DOHH2 (cell line): ENCODE measurements around the gene DGKZ.

ENCODE experiments used
- H3F3A ChIP-seq: fragments of 200-600 bp; sonication (generic), shearing (Covaris generic); 2 replicates; pipeline ENCODE4 v1.6.0; 2016; ENCODE audit warnings: antibody characterized with exemption, mild to moderate bottlenecking; ENCODE audit not compliant: control insufficient read depth, insufficient read depth
- H3K27ac ChIP-seq: fragments of 200-600 bp; sonication (generic); 2 replicates; pipeline ENCODE4 v1.5.1; 2014; ENCODE audit warnings: low read depth, mild to moderate bottlenecking, low read length, moderate library complexity
- H3K27me3 ChIP-seq: fragments of 200-600 bp; sonication (generic); 2 replicates; pipeline ENCODE4 v1.6.1; 2014; ENCODE audit warnings: mild to moderate bottlenecking, low read length, mixed read lengths; ENCODE audit not compliant: control insufficient read depth
- H3K36me3 ChIP-seq: fragments of 200-600 bp; sonication (generic); 2 replicates; pipeline ENCODE4 v1.6.1; 2014; ENCODE audit warnings: mild to moderate bottlenecking, low read length, moderate library complexity, mixed read lengths; ENCODE audit not compliant: control insufficient read depth
- H3K4me1 ChIP-seq: fragments of 200-600 bp; sonication (generic); 2 replicates; pipeline ENCODE4 v1.6.1; 2014; ENCODE audit warnings: mild to moderate bottlenecking, low read length, mixed read lengths; ENCODE audit not compliant: control insufficient read depth
- H3K4me2 ChIP-seq: fragments of 200-600 bp; sonication (generic); 2 replicates; pipeline ENCODE4 v1.6.0; 2014; ENCODE audit warnings: mild to moderate bottlenecking, low read length, moderate library complexity
- H3K4me3 ChIP-seq: fragments of 200-600 bp; sonication (generic); 2 replicates; pipeline ENCODE4 v1.5.1; 2014; ENCODE audit warnings: mild to moderate bottlenecking, low read length, mixed read lengths
- H3K79me2 ChIP-seq: fragments of 200-600 bp; sonication (generic); 2 replicates; pipeline ENCODE4 v1.6.1; 2014; ENCODE audit warnings: mild to moderate bottlenecking, low read length, mixed read lengths; ENCODE audit not compliant: control insufficient read depth
- H3K9me2 ChIP-seq: fragments of 200-600 bp; sonication (generic); replicated peaks from 2 replicates; pipeline ENCODE4 v1.6.1; 2014; ENCODE audit warnings: mild to moderate bottlenecking, low read length, mixed read lengths; ENCODE audit not compliant: control insufficient read depth
- H3K9me3 ChIP-seq: fragments of 200-600 bp; sonication (generic); 2 replicates; pipeline ENCODE4 v1.6.1; 2014; ENCODE audit warnings: antibody characterized with exemption, low read length, mixed read lengths; ENCODE audit not compliant: control insufficient read depth, insufficient read depth
- H4K20me1 ChIP-seq: fragments of 200-600 bp; sonication (generic); 2 replicates; pipeline ENCODE4 v1.6.0; 2014; ENCODE audit warnings: low read depth, mild to moderate bottlenecking, antibody characterized with exemption, low read length, moderate library complexity; ENCODE audit not compliant: control insufficient read depth, insufficient read depth
- EZH2phosphoT487 ChIP-seq: fragments of 200-600 bp; sonication (generic); IDR thresholded peaks from 2 replicates; pipeline ENCODE4 v1.6.1; 2017; ENCODE audit warnings: borderline replicate concordance, mild to moderate bottlenecking, antibody characterized with exemption, low read length, moderate library complexity, mixed read lengths
- TF ChIP-seq, protein P1 (sequence below): fragments of 200-600 bp; sonication (generic); IDR thresholded peaks from one replicate; pipeline ENCODE4 v1.5.1; 2014; ENCODE audit warnings: antibody characterized with exemption, mild to moderate bottlenecking, low read depth, low read length; ENCODE audit not compliant: poor library complexity, severe bottlenecking

Gene DGKZ

GRCh38 chr11:46352063-46352841 lies 5.0 kb downstream of the DGKZ start:
- Histone ChIP-seq H3K27me3 (no peaks in the 10 kb centered on the region), H3K4me2 (no peak overlapping the region), H3K4me3 (no peak overlapping the region), H3F3A (no peaks in the 10 kb centered on the region), H3K9me2 (no peaks in the 10 kb centered on the region), H3K9me3 (no peaks in the 10 kb centered on the region), H3K27ac (no peak overlapping the region), H3K36me3 (no peaks in the 10 kb centered on the region; the same call in 1 of the 2 replicates), H3K79me2 (peaks cover 82% of the 10 kb centered on the region), H4K20me1 (peaks cover 11% of the 10 kb centered on the region), H3K4me1 (peaks cover 24% of the 10 kb centered on the region)
- no peak for TF ChIP-seq EZH2phosphoT487
- TF ChIP-seq, protein P1, sequence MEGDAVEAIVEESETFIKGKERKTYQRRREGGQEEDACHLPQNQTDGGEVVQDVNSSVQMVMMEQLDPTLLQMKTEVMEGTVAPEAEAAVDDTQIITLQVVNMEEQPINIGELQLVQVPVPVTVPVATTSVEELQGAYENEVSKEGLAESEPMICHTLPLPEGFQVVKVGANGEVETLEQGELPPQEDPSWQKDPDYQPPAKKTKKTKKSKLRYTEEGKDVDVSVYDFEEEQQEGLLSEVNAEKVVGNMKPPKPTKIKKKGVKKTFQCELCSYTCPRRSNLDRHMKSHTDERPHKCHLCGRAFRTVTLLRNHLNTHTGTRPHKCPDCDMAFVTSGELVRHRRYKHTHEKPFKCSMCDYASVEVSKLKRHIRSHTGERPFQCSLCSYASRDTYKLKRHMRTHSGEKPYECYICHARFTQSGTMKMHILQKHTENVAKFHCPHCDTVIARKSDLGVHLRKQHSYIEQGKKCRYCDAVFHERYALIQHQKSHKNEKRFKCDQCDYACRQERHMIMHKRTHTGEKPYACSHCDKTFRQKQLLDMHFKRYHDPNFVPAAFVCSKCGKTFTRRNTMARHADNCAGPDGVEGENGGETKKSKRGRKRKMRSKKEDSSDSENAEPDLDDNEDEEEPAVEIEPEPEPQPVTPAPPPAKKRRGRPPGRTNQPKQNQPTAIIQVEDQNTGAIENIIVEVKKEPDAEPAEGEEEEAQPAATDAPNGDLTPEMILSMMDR = peak; percentile 93

- TF ChIP-seq, protein P1 = no peak
- TF ChIP-seq EZH2phosphoT487 = no peak
- Histone ChIP-seq H3K27me3 (no peaks in the 10 kb centered on the region), H3K4me3 (no peak overlapping the region), H3K27ac (no peak overlapping the region), H3K79me2 (peaks cover 77% of the 10 kb centered on the region), H4K20me1 (peaks cover 7% of the 10 kb centered on the region), H3K36me3 (no peaks in the 10 kb centered on the region; the same call in 1 of the 2 replicates), H3F3A (no peaks in the 10 kb centered on the region), H3K4me2 (no peak overlapping the region), H3K9me2 (no peaks in the 10 kb centered on the region), H3K9me3 (no peaks in the 10 kb centered on the region), H3K4me1 (peaks cover 17% of the 10 kb centered on the region)
Observed at GRCh38 chr11:46353698-46354097, 6.4 kb downstream of the DGKZ start.

DNA sequence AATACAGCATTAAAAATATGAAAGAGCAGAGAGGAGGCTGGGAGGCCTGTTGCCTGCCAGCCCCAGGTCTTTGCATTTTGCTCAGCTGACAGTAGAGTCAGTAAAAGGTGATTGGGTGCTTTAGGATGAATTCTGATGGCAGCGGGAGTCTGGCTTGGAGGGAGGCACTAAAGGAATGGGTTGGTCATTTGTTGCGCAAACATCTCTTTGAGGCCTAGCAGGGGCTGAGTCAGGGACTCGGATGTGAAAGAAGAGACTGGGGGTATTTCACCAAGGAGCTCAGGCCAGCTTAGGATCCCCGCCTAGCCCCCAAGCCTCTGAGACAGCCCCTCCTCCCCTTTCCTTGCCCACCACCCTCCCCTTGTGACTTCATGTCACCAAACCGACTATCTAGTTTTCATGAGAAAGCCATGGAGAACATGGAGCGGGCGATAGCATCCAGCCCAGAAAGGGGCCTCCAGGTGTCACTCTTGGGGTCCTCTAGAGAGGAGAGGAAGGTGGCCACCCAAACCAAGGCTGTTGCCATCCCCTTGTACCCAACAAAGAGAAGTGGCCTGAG lies 9.7 kb downstream of the DGKZ start:
- no peak overlapping the region for H3K4me2 ChIP-seq

More for the DNA sequence above, 9.7 kb downstream of the DGKZ start:
- Histone ChIP-seq H3K27ac (no peak overlapping the region), H3K4me1 (peaks cover 14% of the 10 kb centered on the region), H3K79me2 (peaks cover 60% of the 10 kb centered on the region), H3K9me2 (no peaks in the 10 kb centered on the region), H3F3A (peaks cover 8% of the 10 kb centered on the region), H3K27me3 (no peaks in the 10 kb centered on the region), H3K36me3 (no peaks in the 10 kb centered on the region), H4K20me1 (peaks cover 4% of the 10 kb centered on the region; the same call in 1 of the 2 replicates), H3K4me3 (no peak overlapping the region), H3K9me3 (no peaks in the 10 kb centered on the region)
- TF ChIP-seq EZH2phosphoT487 = no peak
- TF ChIP-seq, protein P1 = no peak
